A549 treated with ZK216348 at 1 μM for 4 hours (cell line): ENCODE measurements around the gene MRFAP1L1. TPM values are rescaled to one million over a fixed set of nuclear protein-coding genes. Genes with fewer than 3 reads are reported as not detected.

Experiments
- total RNA-seq: library from RNA; stranded (reverse); fragments of 200-300 nt; extraction: Qiagen RNA extraction; gene quantifications from 5 replicates; pipeline ENCODE4 v1.2.3, GENCODE V29; 2022; ENCODE audit warnings: low read depth

MRFAP1L1 gene
- total RNA-seq: 30.3 to 39.2 TPM (median 35.1 TPM) in 5 replicates

GRCh38 chr4:6709230-6710114 is at the start of gene MRFAP1L1:
MRFAP1L1 (minus strand) TSS chr4:6709865; CDS start chr4:6709629, 236 bp downstream.

GRCh38 chr4:6716018-6716911 is 6.6 kb upstream of the MRFAP1L1 start, which contains the start of gene BLOC1S4:
BLOC1S4 (plus strand) TSS chr4:6716174; CDS start chr4:6716210, 36 bp downstream.

GRCh38 chr4:6693231-6694176 is 16.2 kb downstream of the MRFAP1L1 start, which contains the start of gene S100P:
S100P (plus strand) TSS chr4:6693878; CDS start chr4:6693933, 55 bp downstream.

Other genes with a start within 250 kb of the MRFAP1L1 start
- 26.6 to 40.8 TPM (median 36.9 TPM) in 5 replicates for gene PPP2R2C, start 237.3 kb downstream of the MRFAP1L1 start, total RNA-seq
- 7.3 to 10.7 TPM (median 9.6 TPM) in 5 replicates for gene MAN2B2, start 134.7 kb downstream of the MRFAP1L1 start, total RNA-seq
- 234 to 277 TPM (median 251 TPM) in 5 replicates for gene MRFAP1, start 69.2 kb downstream of the MRFAP1L1 start, total RNA-seq
- gene S100P, start 16.0 kb downstream of the MRFAP1L1 start, total RNA-seq: 34.1 to 83.8 TPM (median 64.8 TPM) in 5 replicates
- gene BLOC1S4, start 6.3 kb upstream of the MRFAP1L1 start, total RNA-seq: 14.5 to 18.0 TPM (median 16.5 TPM) in 5 replicates
- 6.3 to 13.4 TPM (median 10.7 TPM) in 5 replicates for gene KIAA0232, start 72.9 kb upstream of the MRFAP1L1 start, total RNA-seq
- gene TBC1D14, start 200.0 kb upstream of the MRFAP1L1 start, total RNA-seq: 29.8 to 38.8 TPM (median 35.8 TPM) in 5 replicates